HG03103 (cell line): ENCODE results near the gene TNFRSF4.

Experiments used
- ATAC-seq: cut with Tn5 transposase; IDR thresholded peaks from one replicate; pipeline ENCODE4 v1.9.1; 2021; ENCODE audit warnings: low read depth; ENCODE audit not compliant: unreplicated experiment

The TNFRSF4 gene

GRCh38 chr1:1171546-1172340, 42.2 kb downstream of the TNFRSF4 start:
- no peak for ATAC-seq

GRCh38 chr1:1171161-1171545, 42.8 kb downstream of the TNFRSF4 start:
- no peak for ATAC-seq

- ATAC-seq = no peak
Measured at GRCh38 chr1:1170215-1171091, 43.5 kb downstream of the TNFRSF4 start.

- no peak for ATAC-seq
Measured at GRCh38 chr1:1169429-1170214, 44.3 kb downstream of the TNFRSF4 start.

- no peak for ATAC-seq
Measured at GRCh38 chr1:1168451-1169411, 45.2 kb downstream of the TNFRSF4 start.

GRCh38 chr1:1167841-1168450, 46.0 kb downstream of the TNFRSF4 start:
- ATAC-seq = no peak

GRCh38 chr1:1167398-1167821, 46.5 kb downstream of the TNFRSF4 start:
- no peak for ATAC-seq

GRCh38 chr1:1166642-1167397, 47.1 kb downstream of the TNFRSF4 start:
- no peak for ATAC-seq

GRCh38 chr1:1165900-1166421, 48.0 kb downstream of the TNFRSF4 start:
- no peak for ATAC-seq

GRCh38 chr1:1165485-1165884, 48.5 kb downstream of the TNFRSF4 start:
- ATAC-seq = no peak

GRCh38 chr1:1164701-1165451, 49.1 kb downstream of the TNFRSF4 start:
- ATAC-seq = no peak

GRCh38 chr1:1164361-1164700, 49.6 kb downstream of the TNFRSF4 start:
- ATAC-seq = no peak

- no peak for ATAC-seq
Measured at GRCh38 chr1:1163538-1164070, 50.3 kb downstream of the TNFRSF4 start.

GRCh38 chr1:1162597-1163537, 51.1 kb downstream of the TNFRSF4 start:
- no peak for ATAC-seq

GRCh38 chr1:1161683-1162079, 52.3 kb downstream of the TNFRSF4 start:
- no peak for ATAC-seq
